Nephron progenitor cell (in vitro differentiated cells): ENCODE results near the gene FBXL17.
A peak's percentile ranks its signal among the peaks of the same experiment; 100 is the strongest.

Experiments
- DNase-seq: peaks from one replicate; pipeline ENCODE4 v3.0.0; 2021
- H3K27ac Mint-ChIP-seq: 2 replicates; pipeline ENCODE4 v1.8.0; 2021; ENCODE audit warnings: mild to moderate bottlenecking, moderate library complexity, mixed read lengths
- H3K27me3 Mint-ChIP-seq: 2 replicates; pipeline ENCODE4 v1.8.0; 2021; ENCODE audit warnings: mild to moderate bottlenecking, low read depth, mixed read lengths; ENCODE audit not compliant: poor library complexity
- H3K36me3 Mint-ChIP-seq: 2 replicates; pipeline ENCODE4 v1.8.0; 2021; ENCODE audit warnings: low read depth, mixed read lengths
- H3K4me1 Mint-ChIP-seq: 2 replicates; pipeline ENCODE4 v1.8.0; 2021; ENCODE audit warnings: mixed read lengths
- H3K4me3 Mint-ChIP-seq: 2 replicates; pipeline ENCODE4 v1.8.0; 2021; ENCODE audit warnings: mild to moderate bottlenecking, moderate library complexity, mixed read lengths
- H3K9me3 Mint-ChIP-seq: 2 replicates; pipeline ENCODE4 v1.8.0; 2021; ENCODE audit warnings: mild to moderate bottlenecking, moderate library complexity, mixed read lengths
- CTCF ChIP-seq: fragments of 200-600 bp; sonication (generic); IDR thresholded peaks from 2 replicates; pipeline ENCODE4 v1.5.0; 2021; ENCODE audit warnings: antibody characterized with exemption

Gene FBXL17

GRCh38 chr5:107840161-107840560 lies 541.7 kb downstream of the FBXL17 start:
- Mint-ChIP-seq H3K27me3 (peaks cover 3% of the 10 kb centered on the region), H3K4me3 (no peak overlapping the region)
- no peak for TF ChIP-seq CTCF

GRCh38 chr5:107835096-107835495 lies 546.8 kb downstream of the FBXL17 start:
- no peak overlapping the region for H3K27ac Mint-ChIP-seq
- peaks cover 6% of the 10 kb centered on the region for H3K27me3 Mint-ChIP-seq
- TF ChIP-seq CTCF: no peak
- no peak overlapping the region for H3K4me3 Mint-ChIP-seq
- no peak for DNase-seq
- H3K36me3 Mint-ChIP-seq: no peaks in the 10 kb centered on the region
- peaks cover 23% of the 10 kb centered on the region for H3K4me1 Mint-ChIP-seq
- H3K9me3 Mint-ChIP-seq: no peaks in the 10 kb centered on the region

More at GRCh38 chr5:107840161-107840560, 541.7 kb downstream of the FBXL17 start:
- H3K27ac Mint-ChIP-seq: no peak overlapping the region
- H3K4me1 Mint-ChIP-seq: peaks cover 19% of the 10 kb centered on the region
- no peaks in the 10 kb centered on the region for H3K9me3 Mint-ChIP-seq
- DNase-seq: no peak
- no peaks in the 10 kb centered on the region for H3K36me3 Mint-ChIP-seq

GRCh38 chr5:107832746-107833145 lies 549.2 kb downstream of the FBXL17 start:
- no peaks in the 10 kb centered on the region for H3K9me3 Mint-ChIP-seq
- H3K4me3 Mint-ChIP-seq: no peak overlapping the region
- H3K4me1 Mint-ChIP-seq: peaks cover 25% of the 10 kb centered on the region
- no peak for DNase-seq
- H3K36me3 Mint-ChIP-seq: no peaks in the 10 kb centered on the region
- H3K27ac Mint-ChIP-seq: no peak overlapping the region
- H3K27me3 Mint-ChIP-seq: peaks cover 6% of the 10 kb centered on the region
- no peak for TF ChIP-seq CTCF

GRCh38 chr5:107831612-107832395 lies 550.1 kb downstream of the FBXL17 start:
- peaks cover 9% of the 10 kb centered on the region for H3K27me3 Mint-ChIP-seq
- no peak for DNase-seq
- peaks cover 25% of the 10 kb centered on the region for H3K4me1 Mint-ChIP-seq
- no peaks in the 10 kb centered on the region for H3K36me3 Mint-ChIP-seq
- TF ChIP-seq CTCF: no peak
- no peaks in the 10 kb centered on the region for H3K9me3 Mint-ChIP-seq
- no peak overlapping the region for H3K4me3 Mint-ChIP-seq
- peak overlapping the region; percentile 9 for H3K27ac Mint-ChIP-seq

- Mint-ChIP-seq H3K36me3 (no peaks in the 10 kb centered on the region), H3K27me3 (peaks cover 10% of the 10 kb centered on the region), H3K27ac (no peak overlapping the region), H3K9me3 (no peaks in the 10 kb centered on the region), H3K4me1 (peaks cover 25% of the 10 kb centered on the region), H3K4me3 (no peak overlapping the region)
- DNase-seq: no peak
- no peak for TF ChIP-seq CTCF
These were observed 551.1 kb downstream of the FBXL17 start for GRCh38 chr5:107830750-107831149.
